ENCODE data around the gene STPG3.
"Not testable (repeated sequence)": the region's sequence is repeated elsewhere in the genome, so short reads cannot be mapped to it uniquely, and the experiment has no call there.

The STPG3 gene

DNA sequence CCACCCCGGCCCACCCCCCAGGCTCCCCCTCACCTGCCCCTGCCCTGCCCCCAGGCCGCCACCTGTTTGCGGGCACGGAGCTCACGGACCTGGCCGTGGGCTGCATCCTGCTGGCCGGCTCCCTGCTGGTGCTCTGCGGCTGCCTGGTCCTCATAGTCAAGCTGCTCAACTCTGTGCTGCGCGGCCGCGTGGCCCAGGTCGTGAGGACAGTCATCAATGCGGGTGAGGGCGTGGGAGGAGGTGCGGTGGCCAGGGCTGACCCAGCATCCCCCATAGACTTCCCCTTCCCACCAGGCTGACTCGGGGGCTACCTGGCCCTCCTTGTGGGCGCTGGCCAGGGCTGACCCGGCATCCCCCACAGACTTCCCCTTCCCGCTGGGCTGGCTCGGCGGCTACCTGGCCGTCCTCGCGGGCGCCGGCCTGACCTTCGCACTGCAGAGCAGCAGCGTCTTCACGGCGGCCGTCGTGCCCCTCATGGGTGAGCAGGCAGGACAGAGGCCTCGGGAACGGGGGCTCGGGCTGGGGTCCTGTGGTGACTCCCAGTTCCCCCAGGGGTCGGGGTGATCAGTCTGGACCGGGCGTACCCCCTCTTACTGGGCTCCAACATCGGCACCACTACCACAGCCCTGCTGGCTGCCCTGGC, 16.9 kb upstream of the STPG3 start:
- no peak for DNase-seq

DNA sequence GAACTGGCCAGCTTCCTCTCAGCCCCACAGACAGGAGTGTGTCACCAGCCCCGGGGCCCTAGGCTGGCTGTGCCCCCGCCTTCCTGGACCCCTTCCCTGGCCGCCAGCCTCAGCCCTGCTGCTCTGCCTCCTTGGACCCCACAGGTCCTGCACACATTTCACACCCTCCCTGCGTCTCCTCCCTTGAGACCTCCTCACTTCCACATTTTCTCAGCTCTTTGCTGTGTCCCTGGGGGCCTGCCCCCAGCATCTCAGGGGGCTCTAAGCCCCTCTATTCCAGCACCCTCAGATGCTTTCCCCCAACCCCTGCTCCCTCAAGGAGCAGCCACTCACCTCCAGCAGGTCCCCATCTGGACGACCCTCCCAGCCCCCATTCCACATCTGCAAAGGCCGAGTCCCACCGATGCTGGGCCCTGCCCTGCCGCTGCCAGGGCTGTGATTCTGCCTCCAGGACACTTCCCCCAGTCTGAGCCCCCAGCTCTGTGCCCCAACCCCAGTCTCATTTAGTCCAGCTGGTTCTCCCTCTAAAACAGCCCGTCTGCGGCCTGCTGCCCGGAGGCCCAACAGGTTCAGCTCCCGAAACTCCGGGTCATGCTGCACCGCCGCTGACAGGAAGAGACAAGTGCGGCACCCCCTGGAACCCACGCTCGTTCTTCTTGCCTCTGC, 16.2 kb upstream of the STPG3 start:
- no peak for DNase-seq

DNA sequence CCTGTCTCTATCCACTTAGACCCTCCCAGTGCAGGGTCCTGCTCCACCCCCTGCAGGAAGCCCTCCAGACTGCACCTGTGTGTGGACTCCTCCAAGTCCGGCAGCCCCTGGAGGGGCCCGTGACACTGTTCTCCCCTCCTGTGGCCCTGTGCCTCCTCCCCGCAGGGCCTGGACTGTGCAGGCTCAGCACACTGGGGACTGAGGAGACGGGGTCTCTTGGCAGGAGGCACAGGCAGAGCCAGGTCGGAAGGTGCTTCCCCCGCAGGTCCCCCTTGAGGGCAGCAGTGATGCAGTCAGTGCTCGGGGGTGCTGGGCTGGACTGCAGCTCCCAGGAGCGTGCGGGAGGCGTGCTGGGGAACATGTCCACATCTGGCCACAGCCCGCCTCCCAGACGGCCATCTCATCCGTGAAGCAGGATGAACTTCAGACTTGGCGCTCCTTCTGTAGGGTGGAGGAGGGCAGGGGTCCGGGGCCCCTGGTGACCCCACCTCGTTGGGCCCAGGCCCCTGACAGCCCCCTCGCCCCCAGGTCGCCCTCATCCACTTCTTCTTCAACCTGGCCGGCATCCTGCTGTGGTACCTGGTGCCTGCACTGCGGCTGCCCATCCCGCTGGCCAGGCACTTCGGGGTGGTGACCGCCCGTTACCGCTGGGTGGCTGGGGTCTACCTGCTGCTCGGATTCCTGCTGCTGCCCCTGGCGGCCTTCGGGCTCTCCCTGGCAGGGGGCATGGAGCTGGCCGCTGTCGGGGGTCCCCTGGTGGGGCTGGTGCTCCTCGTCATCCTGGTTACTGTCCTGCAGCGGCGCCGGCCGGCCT, 15.5 kb upstream of the STPG3 start:
- DNase-seq: no peak

DNA sequence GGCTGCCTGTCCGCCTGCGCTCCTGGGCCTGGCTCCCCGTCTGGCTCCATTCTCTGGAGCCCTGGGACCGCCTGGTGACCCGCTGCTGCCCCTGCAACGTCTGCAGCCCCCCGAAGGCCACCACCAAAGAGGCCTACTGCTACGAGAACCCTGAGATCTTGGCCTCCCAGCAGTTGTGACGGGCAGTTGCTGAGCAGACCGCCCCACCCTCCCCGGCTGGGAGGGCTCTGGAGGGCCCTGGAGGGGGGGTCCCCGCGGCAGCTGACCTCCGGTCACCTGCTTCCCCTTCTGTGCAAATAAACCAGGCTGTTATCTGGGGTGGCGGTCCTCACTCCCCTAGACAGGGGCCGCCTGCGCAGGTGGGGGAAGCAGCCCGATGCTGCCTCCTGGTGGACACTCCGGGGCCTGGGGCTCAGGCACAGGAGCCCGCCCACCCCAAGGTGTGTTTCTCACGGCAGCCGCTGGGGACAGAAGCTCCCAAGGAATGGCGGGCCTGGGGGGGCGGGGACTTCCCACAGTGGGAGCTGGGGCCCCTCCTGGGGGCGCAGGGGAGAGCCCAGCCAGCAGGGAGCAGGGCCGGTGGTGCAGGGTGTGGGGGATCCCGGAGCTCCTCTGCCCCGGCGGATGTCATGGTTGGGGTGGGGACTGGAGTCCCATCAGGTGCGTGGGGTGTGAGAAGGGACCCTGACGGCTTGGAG, 14.7 kb upstream of the STPG3 start:
- DNase-seq: peak; percentile 76

DNA sequence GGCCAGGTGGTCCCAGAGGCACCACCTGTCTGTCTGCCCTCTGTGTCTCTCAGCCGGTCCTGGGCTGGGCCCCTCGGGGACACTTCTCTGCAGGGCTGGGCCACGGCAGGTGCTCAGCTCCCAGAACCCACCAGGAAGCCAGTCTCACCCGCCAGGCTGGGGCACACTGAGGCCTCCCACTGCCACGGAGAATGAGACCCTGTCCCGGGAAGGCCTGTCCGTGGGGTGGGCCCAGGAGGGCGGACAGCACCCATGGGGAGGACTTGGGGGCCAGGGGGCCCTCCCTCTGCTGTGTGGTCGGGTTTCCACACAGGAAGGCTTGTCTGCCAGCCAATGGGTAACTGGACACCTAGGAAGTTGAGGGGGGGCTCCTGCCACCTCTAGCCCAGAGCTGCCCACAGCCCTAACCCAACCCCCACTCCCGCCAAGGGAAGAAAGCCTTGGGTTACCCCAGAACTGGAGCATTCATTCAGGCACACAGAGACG, 14.1 kb upstream of the STPG3 start:
- DNase-seq: no peak

DNA sequence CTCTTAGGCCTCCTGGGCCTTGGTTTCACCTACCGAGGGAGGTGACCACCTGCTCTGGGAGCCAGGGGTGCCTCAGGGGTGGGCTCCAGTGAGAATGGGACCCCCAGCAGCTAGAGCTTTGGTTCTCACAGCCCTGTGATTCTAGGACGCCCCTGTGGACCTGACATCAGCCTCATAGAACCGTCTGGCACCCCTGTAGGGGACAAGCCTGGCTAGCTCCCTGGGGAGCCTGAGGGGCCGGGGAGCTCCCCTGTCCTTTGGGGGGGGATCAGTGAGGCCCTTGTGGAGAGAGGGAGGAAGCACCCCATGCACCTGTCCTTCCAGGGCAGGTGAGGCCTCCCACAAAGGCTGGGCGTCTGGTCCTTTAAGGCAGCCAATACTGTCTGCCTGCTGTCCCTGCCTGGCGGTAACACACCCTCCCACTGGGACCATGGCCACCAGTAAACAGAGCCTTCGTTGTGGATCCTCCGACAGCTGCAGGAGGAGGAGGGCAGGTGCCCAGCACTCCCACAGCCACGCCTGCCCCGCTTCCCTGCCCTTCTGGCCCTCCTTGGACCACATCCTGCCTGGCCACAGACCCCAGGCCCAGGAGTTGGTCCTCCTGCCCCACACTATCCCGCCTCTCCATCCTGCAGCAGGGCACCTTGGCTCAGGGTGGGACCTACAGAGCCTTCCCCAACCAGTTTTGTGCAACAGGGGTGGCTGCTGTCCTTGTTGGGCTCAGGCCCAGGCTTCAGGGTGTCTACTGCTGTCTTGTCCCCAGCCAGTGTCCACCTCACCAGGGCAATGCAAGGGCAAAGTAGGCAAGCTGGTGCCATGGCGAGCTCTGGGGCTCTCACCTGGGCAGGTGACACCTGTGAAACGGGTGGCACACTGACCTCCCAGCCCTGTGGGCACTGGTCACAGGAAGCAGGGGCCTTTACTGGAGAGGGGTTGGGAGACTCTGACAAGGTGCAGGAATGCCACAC, 13.0 kb upstream of the STPG3 start:
- DNase-seq: no peak

DNA sequence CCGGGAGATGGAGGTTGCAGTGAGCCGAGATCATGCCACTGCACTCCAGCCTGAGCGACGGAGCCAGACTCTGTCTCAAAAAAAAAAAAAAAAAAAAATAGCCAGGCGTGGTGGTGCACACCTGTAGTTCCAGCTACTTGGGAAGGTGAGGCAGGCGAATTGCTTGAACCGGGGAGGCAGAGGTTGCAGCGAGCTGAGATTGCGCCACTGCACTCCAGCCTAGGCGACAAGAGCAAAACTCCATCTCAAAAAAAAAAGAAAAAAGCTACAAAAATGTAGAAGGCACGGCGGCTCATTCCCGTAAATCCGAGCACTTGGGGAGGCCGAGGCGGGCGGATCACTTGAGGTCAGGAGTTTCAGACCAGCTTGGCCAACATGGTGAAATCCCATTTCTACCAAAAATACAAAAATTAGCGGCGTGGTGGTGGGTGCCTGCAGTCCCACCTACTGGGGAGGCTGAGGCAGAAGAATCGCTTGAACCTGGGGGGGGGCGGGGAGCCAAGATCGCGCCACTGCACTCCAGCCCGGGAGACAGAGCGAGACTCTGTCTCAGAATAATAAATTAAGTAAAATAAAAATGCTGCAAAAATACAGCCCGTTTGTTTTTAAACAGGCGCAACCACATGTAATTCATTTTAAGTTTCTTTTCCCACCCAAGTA, 11.4 kb upstream of the STPG3 start:
- not testable (repeated sequence) for DNase-seq

DNA sequence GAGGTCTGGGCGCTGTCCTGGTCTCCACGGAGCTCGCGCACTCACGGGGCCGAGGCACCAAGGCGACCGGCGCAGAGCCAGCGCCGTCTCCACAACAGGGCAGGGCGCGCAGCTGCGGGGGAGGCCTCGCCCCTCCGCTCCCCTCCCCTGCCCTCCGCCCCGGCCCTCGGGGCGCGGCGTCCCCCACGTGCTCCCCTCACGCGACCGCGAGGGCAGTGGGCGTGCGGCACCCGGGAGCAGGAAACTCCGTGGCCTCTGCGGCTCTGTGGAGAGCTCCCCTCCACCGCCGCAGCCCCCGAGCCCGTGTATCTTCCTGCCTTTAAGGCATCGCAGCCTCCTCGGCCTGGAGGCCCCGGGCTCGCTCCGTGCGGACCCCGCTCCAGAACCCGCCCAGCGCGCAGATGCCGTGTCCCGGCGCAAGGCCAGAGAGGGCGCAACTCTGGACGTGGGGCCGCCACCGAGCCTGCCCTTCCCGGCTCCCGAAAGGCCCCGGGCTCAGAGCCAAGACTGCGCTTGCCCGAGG, 10.7 kb upstream of the STPG3 start:
- DNase-seq: peak; percentile 46

DNA sequence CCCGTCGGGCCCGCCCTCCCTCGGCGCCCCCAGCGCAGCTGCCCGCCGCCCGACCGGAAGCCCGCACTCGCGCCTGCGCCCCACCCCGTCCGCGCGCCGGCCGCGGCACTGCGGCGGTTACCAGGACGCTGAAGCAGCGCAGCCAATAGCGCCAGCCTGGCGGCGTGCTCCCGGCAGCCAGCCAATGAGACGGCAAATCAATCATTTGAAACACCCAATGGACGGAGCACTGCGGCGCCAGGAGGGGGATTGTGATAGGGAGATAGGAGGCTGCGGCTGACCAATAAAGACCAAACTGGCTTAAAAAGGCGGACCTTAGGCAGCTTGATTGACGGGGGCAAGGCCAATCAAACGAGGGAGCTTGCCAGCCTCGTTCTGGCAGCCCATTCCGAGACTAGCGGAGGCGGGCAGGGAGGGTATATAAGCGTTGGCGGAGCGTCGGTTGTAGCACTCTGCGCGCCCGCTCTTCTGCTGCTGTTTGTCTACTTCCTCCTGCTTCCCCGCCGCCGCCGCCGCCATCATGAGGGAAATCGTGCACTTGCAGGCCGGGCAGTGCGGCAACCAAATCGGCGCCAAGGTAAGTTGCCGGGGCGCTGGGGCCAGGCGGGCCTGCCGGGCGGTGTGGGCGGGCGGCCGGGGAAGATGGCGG, 10.1 kb upstream of the STPG3 start, which contains the start of gene TUBB4B:
Gene TUBB4B, plus strand, starts transcription at position 447 of the 649 bp plus-strand sequence. Its CDS starts 74 bp downstream, at position 521.
- peak; percentile 99 for DNase-seq

DNA sequence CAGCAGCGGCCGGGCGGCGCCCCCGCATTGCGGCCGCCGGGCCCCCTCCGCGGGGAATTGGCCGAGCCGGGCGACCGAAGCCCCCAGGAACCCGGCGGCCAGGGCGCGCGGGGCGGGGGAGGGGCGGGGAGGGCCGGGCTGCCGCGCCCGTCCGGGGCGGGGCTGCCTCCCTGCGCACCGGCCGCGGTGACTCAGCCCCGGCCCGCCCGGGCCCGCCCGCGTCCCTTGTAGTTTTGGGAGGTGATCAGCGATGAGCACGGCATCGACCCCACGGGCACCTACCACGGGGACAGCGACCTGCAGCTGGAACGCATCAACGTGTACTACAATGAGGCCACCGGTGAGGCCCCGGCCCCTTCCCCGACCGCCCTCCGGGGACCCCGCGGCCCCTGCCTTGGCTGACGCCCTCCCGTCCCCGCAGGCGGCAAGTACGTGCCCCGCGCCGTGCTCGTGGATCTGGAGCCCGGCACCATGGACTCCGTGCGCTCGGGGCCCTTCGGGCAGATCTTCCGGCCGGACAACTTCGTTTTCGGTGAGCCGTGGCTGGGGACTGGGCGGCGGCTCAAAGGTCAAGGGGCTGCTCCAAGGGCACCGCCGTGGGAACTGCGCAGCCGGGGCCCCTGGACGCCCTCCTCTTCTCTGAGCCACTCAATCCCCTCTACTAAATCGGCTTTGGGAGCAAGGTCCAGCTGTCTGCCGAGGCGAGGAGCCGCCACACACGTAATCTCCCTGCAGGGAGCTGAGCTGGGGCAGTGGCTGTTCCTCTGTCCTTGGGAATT, 9.4 kb upstream of the STPG3 start:
- DNase-seq: no peak

DNA sequence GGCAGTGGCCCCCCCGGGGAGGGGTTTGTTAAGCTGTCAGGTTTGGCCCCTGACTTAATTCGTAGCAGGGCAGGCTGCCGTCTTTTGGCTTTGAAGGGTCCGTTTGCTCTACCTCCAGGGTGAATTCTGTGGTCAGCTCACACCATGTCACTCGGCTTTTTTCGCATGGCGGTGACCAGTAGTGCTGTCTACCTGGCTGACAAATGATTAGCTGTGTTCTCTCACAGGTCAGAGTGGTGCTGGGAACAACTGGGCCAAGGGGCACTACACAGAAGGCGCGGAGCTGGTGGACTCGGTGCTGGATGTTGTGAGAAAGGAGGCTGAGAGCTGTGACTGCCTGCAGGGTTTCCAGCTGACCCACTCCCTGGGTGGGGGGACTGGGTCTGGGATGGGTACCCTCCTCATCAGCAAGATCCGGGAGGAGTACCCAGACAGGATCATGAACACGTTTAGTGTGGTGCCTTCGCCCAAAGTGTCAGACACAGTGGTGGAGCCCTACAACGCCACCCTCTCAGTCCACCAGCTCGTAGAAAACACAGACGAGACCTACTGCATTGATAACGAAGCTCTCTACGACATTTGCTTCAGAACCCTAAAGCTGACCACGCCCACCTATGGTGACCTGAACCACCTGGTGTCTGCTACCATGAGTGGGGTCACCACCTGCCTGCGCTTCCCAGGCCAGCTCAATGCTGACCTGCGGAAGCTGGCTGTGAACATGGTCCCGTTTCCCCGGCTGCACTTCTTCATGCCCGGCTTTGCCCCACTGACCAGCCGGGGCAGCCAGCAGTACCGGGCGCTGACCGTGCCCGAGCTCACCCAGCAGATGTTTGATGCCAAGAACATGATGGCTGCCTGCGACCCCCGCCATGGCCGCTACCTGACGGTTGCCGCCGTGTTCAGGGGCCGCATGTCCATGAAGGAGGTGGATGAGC, 8.6 kb upstream of the STPG3 start:
- DNase-seq: no peak

DNA sequence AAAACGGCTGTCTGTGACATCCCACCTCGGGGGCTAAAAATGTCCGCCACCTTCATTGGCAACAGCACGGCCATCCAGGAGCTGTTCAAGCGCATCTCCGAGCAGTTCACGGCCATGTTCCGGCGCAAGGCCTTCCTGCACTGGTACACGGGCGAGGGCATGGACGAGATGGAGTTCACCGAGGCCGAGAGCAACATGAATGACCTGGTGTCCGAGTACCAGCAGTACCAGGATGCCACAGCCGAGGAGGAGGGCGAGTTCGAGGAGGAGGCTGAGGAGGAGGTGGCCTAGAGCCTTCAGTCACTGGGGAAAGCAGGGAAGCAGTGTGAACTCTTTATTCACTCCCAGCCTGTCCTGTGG, 7.8 kb upstream of the STPG3 start:
- not testable (repeated sequence) for DNase-seq

DNA sequence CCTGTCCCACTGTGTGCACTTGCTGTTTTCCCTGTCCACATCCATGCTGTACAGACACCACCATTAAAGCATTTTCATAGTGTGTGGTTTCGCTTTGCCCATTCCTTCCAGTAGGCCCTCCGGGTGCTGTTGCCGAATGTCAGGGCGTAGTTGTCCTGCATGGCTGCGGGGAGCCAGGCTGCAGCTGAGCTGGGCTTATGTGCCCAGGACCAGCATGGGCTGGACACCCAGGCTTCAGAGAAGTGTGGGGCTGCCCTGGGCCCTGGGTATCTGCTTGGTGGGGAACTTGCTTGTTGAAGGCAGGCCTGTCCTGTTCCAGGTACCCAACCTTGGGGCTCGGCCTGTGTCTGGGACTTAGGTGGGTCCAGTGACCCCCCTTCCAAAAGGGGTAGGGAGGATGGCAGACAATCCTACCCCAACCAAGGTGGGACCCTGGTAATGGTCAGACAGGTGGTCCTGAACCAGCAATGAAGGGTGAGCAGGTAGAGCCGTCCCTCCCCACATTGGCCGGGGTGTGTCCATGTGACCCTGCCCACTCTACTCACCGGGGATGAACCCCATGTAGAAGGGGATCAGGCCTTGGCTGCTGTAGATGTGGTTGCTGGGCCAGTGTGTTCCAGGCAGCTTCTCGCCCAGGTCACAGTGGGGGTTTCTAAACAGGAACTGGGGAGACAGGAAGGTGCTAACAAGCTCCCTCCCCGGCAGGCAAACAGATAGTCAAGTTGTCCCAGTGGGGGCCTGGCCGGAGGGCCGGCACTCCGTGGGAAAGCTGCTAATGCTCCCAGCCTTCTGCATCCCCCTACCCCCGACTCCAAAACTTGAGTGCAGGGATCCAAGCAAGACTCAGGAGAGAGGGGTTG, 7.2 kb upstream of the STPG3 start:
- DNase-seq: no peak

DNA sequence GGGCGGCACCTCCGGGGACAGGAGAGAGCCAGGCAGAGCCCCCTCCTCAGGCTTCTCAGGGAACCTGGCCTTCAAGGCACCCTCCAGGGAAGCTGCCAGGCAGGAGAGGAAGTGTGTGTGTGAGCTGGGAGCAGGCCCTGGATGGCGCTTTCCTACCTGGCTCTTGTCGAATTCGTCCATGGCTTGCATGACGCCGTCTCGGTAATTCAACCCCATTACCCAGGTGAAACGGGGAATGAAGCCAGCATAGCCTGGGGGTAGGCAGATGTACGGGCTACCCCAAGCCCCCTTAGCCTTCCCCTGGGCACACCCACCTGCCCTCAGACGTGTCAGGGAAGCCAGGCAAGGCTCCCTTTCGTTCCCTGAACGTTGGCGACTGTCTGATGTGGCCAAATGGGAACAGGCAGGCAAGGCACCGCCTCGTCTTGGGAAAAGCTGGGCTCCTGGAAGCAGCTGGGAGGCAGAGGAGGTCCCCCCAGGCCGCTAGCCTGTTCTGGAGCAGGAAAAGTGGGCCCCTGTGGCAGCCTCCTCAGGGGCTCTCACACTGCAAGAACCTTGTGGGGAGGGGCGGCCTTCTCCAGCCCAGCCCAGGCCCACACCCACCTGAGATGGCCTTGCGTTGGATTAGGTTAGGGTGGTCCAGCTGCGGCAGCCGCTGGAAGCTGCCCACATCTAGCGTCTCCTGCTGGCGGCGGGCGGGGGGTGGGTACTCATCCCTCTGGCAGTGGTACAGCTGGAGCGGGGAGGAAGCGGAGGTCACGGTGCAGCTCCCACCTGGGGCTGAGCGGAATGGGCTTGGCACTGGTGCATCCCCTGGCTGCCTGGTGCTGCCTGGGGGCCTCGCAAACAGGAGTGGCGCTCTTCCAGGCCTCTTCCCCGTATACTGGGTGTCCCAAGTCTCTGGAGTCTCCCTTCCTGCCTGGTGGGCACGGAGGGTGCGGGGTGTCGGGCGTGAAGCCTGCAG, 6.3 kb upstream of the STPG3 start:
- DNase-seq: no peak

DNA sequence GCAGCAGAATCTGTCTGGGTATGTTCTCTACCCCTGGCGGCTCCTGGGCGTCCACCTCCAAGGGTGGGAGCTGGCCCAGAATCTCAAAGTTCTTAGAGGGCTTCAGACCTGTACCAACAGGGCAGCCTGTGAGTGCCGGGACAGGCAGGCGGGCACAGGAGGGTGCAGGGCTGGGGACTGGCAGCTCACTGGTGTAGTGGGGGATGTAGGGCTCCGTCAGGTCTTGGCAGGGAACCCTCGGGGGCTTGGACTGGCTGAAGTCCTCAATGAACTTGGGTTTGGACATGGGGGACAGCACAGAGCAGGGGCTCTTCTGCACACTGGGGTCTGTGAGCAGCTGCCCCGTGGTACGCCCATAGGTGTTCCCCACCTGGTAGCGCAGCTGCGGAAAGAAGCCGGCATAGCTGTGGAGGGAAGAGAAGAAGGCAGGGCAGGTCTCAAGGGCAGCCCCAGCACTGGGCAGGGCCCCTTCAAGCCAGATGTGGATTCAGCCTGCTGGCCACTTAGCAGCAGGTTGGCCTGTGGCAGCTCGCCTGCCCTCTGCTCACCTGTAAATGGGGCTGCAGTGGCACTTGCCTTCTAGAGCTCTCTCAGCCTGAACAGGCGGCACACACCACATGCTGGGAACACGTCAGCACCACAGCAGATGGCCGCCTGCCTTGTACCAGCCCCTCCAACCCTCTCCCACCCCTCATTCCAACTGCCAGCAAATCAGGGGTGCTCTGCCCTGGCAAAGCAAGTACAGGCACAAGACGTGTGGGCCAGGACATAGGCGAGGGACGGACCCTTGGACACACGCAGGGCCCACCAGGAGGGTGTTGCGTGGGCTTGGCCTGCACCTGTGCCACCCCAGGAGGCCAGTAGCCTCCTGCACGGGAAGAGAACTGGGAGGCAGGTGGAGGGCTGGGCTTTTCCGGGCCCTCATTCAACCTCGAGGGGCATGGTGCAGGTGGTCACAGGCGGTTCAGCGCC, 5.3 kb upstream of the STPG3 start:
- DNase-seq: no peak

Data from NCI-H1048 (cell line).